WERI-Rb-1 (cell line): ENCODE data around the gene AHNAK.

ENCODE experiments used
- DNase-seq: peaks from one replicate; pipeline ENCODE4 v3.0.0-alpha.2; 2020
- H3K27ac ChIP-seq: fragments of 250-450 bp; sonication (Bioruptor Pico); 2 replicates; pipeline ENCODE4 v1.5.1; 2020; ENCODE audit warnings: mild to moderate bottlenecking, moderate library complexity
- H3K27me3 ChIP-seq: fragments of 250-450 bp; sonication (Bioruptor Pico); 2 replicates; pipeline ENCODE4 v1.5.1; 2021; ENCODE audit warnings: mild to moderate bottlenecking, low read depth, moderate library complexity; ENCODE audit not compliant: insufficient read depth, severe bottlenecking
- H3K36me3 ChIP-seq: fragments of 250-450 bp; sonication (Bioruptor Pico); 2 replicates; pipeline ENCODE4 v1.5.1; 2020; ENCODE audit warnings: mild to moderate bottlenecking, moderate library complexity
- H3K4me3 ChIP-seq: 2 replicates; pipeline ENCODE4 v1.5.1; 2011; ENCODE audit warnings: low read depth, mild to moderate bottlenecking, control low read depth, low read length
- H3K9me3 ChIP-seq: fragments of 250-450 bp; sonication (Bioruptor Pico); 2 replicates; pipeline ENCODE4 v1.5.1; 2021; ENCODE audit warnings: mild to moderate bottlenecking, moderate library complexity; ENCODE audit not compliant: severe bottlenecking
- TF ChIP-seq, protein P1 (sequence below): IDR thresholded peaks from 2 replicates; pipeline ENCODE4 v1.5.1; 2011; ENCODE audit warnings: low read depth, mild to moderate bottlenecking, control low read depth, inconsistent platforms, low read length

The AHNAK gene

DNA sequence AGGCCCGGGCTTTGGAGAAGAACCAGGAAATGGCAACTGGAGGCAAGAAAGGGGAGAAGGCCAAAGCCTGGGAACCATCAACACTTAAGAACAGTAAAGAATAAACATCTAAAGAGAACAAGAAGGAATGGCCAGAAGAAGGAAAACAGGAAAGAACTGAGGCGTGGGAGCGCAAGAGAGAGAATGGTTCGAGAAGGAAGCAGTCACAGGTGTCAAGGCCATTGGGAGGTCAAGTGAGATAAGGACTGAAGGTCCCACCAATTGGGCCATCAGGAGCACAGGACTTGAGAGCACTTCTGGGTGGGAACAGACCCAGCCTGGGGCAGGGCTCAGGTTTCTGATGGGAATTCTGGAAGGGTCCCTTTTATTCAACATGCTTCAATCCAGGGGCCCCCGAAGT, 128.5 kb downstream of the AHNAK start:
- no peak for DNase-seq
- H3K27me3 ChIP-seq, result no peaks in the 10 kb centered on the region
- no peak overlapping the region for H3K27ac ChIP-seq
- H3K9me3 ChIP-seq, result no peaks in the 10 kb centered on the region
- H3K4me3 ChIP-seq, result no peak overlapping the region
- no peaks in the 10 kb centered on the region for H3K36me3 ChIP-seq
- TF ChIP-seq, protein P1, sequence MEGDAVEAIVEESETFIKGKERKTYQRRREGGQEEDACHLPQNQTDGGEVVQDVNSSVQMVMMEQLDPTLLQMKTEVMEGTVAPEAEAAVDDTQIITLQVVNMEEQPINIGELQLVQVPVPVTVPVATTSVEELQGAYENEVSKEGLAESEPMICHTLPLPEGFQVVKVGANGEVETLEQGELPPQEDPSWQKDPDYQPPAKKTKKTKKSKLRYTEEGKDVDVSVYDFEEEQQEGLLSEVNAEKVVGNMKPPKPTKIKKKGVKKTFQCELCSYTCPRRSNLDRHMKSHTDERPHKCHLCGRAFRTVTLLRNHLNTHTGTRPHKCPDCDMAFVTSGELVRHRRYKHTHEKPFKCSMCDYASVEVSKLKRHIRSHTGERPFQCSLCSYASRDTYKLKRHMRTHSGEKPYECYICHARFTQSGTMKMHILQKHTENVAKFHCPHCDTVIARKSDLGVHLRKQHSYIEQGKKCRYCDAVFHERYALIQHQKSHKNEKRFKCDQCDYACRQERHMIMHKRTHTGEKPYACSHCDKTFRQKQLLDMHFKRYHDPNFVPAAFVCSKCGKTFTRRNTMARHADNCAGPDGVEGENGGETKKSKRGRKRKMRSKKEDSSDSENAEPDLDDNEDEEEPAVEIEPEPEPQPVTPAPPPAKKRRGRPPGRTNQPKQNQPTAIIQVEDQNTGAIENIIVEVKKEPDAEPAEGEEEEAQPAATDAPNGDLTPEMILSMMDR, result no peak

DNA sequence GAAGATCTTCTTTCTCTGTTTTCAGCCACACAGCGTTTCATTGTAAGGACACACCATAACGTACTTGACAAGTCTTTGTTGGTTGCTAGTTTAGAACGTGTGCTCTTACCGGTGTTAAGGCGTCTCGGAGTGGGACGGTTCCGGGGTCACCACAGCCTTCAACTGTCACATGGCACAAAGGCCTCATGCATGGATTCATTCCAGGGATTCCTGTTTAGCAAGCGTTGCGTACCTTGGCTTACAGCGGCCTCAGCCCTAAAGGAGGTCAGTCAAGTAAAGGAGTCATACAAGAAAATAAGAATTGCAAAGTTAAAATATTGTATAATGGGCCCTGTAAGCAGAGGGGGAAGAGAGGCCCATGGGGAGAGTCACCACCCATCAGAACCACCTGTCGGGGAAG, 130.0 kb downstream of the AHNAK start:
- no peak overlapping the region for H3K4me3 ChIP-seq
- TF ChIP-seq, protein P1, result no peak
- no peaks in the 10 kb centered on the region for H3K9me3 ChIP-seq
- no peak overlapping the region for H3K27ac ChIP-seq
- no peaks in the 10 kb centered on the region for H3K27me3 ChIP-seq
- no peak for DNase-seq
- H3K36me3 ChIP-seq, result no peaks in the 10 kb centered on the region

DNA sequence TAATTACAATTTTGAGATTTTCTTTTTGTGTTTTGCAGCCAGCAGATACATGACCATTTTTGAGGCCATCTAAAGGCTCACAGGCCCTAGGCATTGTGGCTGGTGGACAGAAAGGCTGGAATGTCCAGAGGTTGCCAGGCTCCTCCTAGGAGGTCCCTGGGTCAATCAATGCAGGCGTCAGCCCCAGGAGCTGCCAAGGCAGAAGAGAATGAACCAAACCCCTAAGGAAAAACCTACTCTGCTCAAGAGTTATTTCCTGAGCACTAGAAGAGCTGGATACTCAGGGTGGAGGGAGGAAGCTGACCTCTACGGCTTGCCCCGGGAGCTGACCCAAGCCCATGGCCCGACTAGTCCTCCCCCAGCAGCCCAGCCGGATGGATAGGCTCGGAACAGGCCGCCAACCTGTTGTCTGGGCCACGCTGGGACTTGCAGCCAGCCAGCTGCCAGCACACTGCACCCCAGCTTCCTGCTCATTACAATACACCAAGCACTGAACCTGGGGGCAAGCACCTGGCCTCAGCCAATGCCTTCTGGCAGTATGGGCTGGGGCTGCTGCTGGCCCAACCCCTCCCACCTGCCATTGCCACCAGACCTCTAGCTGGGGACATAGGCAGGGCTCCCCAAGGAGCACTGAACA, 133.4 kb downstream of the AHNAK start:
- DNase-seq, result no peak

DNA sequence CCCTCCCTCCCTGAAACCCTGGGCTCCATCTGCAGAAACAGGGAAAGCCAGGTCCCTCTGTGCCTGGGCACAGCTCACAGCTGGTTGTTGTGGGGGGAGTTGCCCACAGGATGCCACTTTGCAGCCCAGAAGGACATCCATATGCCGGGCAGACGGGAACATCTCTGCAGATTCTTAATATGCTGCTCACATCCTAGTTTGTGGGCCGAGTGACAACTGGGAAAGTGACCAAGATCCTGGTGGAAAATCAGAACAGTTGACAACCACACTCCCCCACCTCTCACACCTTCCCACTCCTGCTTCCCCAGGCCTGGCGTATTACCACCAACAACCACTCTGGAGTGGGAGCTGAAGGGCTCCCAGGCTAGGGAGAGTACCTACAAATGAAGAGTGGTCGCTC, 135.1 kb downstream of the AHNAK start:
- H3K27ac ChIP-seq, result no peak overlapping the region
- DNase-seq, result no peak
- H3K4me3 ChIP-seq, result no peak overlapping the region
- no peaks in the 10 kb centered on the region for H3K27me3 ChIP-seq
- no peaks in the 10 kb centered on the region for H3K36me3 ChIP-seq
- TF ChIP-seq, protein P1, result no peak
- H3K9me3 ChIP-seq, result no peaks in the 10 kb centered on the region

More for the DNA sequence above, 133.4 kb downstream of the AHNAK start:
- H3K36me3 ChIP-seq, result no peaks in the 10 kb centered on the region
- TF ChIP-seq, protein P1, result no peak
- no peak overlapping the region for H3K27ac ChIP-seq
- no peaks in the 10 kb centered on the region for H3K9me3 ChIP-seq
- H3K4me3 ChIP-seq, result no peak overlapping the region
- no peaks in the 10 kb centered on the region for H3K27me3 ChIP-seq

DNA sequence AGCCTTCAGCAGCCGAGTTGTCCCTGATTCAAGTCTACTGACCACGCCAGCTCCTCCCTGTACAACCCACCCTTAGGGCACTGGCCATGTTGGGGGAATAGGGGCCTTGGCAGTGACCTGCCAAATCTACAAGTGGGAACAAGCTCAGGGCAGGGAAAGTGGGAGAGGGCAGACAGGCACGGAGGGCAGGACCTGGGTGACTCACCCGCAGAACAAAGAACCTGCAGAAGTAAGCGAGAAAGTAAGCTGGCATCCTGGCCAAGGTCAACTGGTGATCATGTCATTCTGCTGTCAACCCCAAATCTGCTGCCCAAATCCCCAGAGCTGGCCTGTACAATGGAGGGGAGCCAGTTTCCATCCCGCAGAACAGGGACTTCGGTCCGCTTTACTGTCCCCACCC, 135.6 kb downstream of the AHNAK start:
- no peak overlapping the region for H3K4me3 ChIP-seq
- DNase-seq, result no peak
- no peaks in the 10 kb centered on the region for H3K9me3 ChIP-seq
- no peaks in the 10 kb centered on the region for H3K27me3 ChIP-seq
- H3K27ac ChIP-seq, result no peak overlapping the region
- TF ChIP-seq, protein P1, result no peak
- H3K36me3 ChIP-seq, result no peaks in the 10 kb centered on the region

DNA sequence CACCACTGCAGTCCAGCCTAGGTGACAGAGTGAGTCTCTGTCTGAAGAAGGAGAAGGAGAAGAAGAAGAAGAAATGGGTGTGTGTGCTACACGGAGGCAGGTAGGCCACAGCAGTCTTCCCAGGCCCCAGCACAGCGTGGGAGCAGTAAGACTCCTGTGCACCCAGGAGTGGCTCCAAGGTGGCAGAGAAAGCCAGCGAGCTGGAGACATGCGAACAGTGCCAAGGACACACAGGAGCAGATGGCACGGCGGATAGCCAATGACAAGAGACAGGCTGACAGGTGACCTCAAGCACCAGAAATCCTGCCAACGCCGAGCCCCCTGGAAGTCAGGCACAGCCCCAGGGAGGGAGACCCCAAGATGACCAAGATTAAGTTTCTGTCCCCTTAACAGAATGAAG, 136.8 kb downstream of the AHNAK start:
- no peak overlapping the region for H3K4me3 ChIP-seq
- TF ChIP-seq, protein P1, result no peak
- H3K27me3 ChIP-seq, result no peaks in the 10 kb centered on the region
- DNase-seq, result no peak
- no peaks in the 10 kb centered on the region for H3K9me3 ChIP-seq
- H3K36me3 ChIP-seq, result no peaks in the 10 kb centered on the region
- H3K27ac ChIP-seq, result no peak overlapping the region
